Midbrain (tissue), 1 donor: ENCODE results near the gene HLCS.
A peak's percentile ranks its signal among the peaks of the same experiment; 100 is the strongest.

ENCODE experiments used
- DNase-seq: peaks from one replicate; lab custom pipeline; 2025; lab: John Stamatoyannopoulos, UW

The HLCS gene

GRCh38 chr21:36813052-36813451, 153.4 kb downstream of the HLCS start:
- DNase-seq: no peak

- no peak for DNase-seq
Observed at GRCh38 chr21:36811762-36812161, 154.7 kb downstream of the HLCS start.

GRCh38 chr21:36810443-36810842, 156.0 kb downstream of the HLCS start:
- DNase-seq: no peak

GRCh38 chr21:36807422-36807928, 159.0 kb downstream of the HLCS start:
- no peak for DNase-seq

GRCh38 chr21:36806103-36806502, 160.4 kb downstream of the HLCS start:
- no peak for DNase-seq

- DNase-seq: no peak
Observed at GRCh38 chr21:36804874-36805611, 161.4 kb downstream of the HLCS start.

GRCh38 chr21:36803816-36804439, 162.5 kb downstream of the HLCS start:
- DNase-seq: no peak

- peak; percentile 76 for DNase-seq
Observed at GRCh38 chr21:36803051-36803645, 163.3 kb downstream of the HLCS start.

GRCh38 chr21:36800734-36801133, 165.7 kb downstream of the HLCS start:
- no peak for DNase-seq

GRCh38 chr21:36799869-36800268, 166.6 kb downstream of the HLCS start:
- no peak for DNase-seq

GRCh38 chr21:36798491-36798890, 168.0 kb downstream of the HLCS start:
- no peak for DNase-seq

GRCh38 chr21:36796070-36796469, 170.4 kb downstream of the HLCS start:
- no peak for DNase-seq

- no peak for DNase-seq
Observed at GRCh38 chr21:36792505-36792967, 173.9 kb downstream of the HLCS start.

- DNase-seq: peak; percentile 7
Observed at GRCh38 chr21:36791695-36792470, 174.6 kb downstream of the HLCS start.

GRCh38 chr21:36791180-36791579, 175.3 kb downstream of the HLCS start:
- no peak for DNase-seq

- no peak for DNase-seq
Observed at GRCh38 chr21:36790616-36791015, 175.9 kb downstream of the HLCS start.

- DNase-seq: no peak
Observed at GRCh38 chr21:36788120-36788638, 178.3 kb downstream of the HLCS start.

GRCh38 chr21:36786186-36786585, 180.3 kb downstream of the HLCS start:
- no peak for DNase-seq

GRCh38 chr21:36785615-36786014, 180.9 kb downstream of the HLCS start:
- DNase-seq: no peak

- DNase-seq: no peak
Observed at GRCh38 chr21:36784947-36785346, 181.5 kb downstream of the HLCS start.

GRCh38 chr21:36783612-36784374, 182.7 kb downstream of the HLCS start:
- DNase-seq: no peak
